VCaP (cell line): ENCODE data around the gene TRAM2.

Experiments used
- H3K27ac ChIP-seq: fragments of 450-650 bp; 2 replicates; pipeline ENCODE4 v1.5.1; 2017
- TF ChIP-seq, protein P1 (sequence below): fragments of 450-650 bp; conservative IDR thresholded peaks from 2 replicates; pipeline ENCODE4 v1.5.1; 2017; ENCODE audit warnings: mild to moderate bottlenecking, moderate library complexity

TRAM2 gene

GRCh38 chr6:52517502-52518278 is 59.2 kb downstream of the TRAM2 start:
- TF ChIP-seq, protein P1, sequence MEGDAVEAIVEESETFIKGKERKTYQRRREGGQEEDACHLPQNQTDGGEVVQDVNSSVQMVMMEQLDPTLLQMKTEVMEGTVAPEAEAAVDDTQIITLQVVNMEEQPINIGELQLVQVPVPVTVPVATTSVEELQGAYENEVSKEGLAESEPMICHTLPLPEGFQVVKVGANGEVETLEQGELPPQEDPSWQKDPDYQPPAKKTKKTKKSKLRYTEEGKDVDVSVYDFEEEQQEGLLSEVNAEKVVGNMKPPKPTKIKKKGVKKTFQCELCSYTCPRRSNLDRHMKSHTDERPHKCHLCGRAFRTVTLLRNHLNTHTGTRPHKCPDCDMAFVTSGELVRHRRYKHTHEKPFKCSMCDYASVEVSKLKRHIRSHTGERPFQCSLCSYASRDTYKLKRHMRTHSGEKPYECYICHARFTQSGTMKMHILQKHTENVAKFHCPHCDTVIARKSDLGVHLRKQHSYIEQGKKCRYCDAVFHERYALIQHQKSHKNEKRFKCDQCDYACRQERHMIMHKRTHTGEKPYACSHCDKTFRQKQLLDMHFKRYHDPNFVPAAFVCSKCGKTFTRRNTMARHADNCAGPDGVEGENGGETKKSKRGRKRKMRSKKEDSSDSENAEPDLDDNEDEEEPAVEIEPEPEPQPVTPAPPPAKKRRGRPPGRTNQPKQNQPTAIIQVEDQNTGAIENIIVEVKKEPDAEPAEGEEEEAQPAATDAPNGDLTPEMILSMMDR = no peak
- no peak overlapping the region for H3K27ac ChIP-seq

DNA sequence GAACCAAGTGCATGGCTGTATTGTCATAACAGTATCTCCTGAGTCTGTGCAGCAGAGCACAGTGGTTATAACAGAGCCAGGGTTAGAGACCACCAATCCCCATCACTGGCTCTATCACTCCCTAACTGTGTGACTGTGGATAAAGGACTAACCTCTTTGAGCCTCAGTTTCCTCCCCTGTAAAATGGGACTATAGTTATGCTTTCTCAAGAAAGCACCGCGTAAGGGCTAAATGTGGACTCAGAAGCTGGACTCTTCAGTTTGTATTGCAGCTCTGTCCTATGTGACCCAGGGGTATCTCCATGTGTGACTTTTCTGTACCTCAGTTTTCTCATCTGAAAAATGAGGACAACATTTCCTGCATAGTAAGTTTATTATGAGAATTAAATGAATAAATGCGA is 59.9 kb downstream of the TRAM2 start:
- no peak overlapping the region for H3K27ac ChIP-seq

DNA sequence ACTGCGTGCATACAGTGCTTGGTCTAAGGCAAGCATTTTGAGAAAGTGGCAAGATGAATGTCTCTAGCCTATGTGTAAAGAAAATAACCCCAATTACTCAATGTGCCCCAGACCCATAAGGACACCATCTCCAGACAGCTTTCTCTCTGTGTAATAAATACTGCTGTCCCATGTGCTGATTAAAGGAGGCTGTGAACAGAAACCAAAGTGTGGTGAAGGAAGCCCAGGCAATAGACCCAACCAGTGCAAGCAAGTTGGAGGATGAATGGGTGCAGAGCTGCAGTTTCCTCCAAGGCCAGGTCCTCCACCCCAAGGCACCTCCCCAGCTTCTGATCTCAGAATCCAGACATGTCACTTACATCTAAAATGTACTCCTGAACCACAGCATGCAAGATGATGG is 60.6 kb downstream of the TRAM2 start:
- no peak overlapping the region for H3K27ac ChIP-seq
- TF ChIP-seq, protein P1 = no peak

More for the DNA sequence above, 59.9 kb downstream of the TRAM2 start:
- TF ChIP-seq, protein P1 = no peak

- TF ChIP-seq, protein P1 = no peak
- no peak overlapping the region for H3K27ac ChIP-seq
Observed at GRCh38 chr6:52515219-52515960, 61.5 kb downstream of the TRAM2 start.

DNA sequence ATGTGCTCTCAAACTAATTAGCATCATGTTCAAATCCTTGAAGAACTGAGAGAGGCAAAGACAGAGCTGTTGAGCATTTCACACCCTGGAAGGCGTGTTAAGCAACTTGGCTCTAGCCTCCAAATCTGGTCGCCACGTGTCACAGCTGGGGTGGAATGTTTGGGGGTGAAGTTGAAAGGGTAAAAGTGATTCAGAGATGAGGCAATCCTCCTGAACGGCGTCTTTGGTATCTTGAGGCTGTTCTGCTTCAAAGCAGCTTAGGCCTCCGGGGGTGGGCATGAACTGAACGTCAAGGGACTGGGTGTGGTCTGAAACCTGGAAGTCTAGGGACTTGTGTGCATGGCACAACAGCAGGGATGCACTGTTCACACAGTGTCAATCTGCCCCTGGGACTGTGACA is 62.3 kb downstream of the TRAM2 start:
- TF ChIP-seq, protein P1 = no peak
- no peak overlapping the region for H3K27ac ChIP-seq

GRCh38 chr6:52513896-52514295 is 63.0 kb downstream of the TRAM2 start:
- H3K27ac ChIP-seq = no peak overlapping the region
- TF ChIP-seq, protein P1 = no peak

DNA sequence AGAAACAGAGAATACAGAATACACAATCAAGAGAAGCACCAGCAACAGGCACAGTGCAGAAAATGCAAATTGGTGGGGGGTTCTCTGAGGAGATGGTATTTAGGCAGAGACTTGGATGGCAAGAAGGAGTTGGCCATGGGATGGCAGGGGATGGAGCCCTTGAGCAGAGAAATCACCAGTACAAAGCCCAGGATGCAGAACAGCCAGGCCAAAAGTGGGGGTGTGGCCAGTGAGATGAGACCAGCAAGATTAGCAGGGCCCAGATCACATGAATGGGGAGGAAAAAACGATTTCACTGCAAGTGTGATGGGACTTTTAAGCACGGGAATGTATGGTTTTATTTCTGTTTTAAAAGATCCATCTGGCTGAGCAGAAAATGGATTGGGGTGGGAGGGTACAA is 63.4 kb downstream of the TRAM2 start:
- TF ChIP-seq, protein P1 = no peak
- no peak overlapping the region for H3K27ac ChIP-seq
